A549 treated with Hydrocortisone at 1 μM for 4 hours (cell line): ENCODE measurements around the gene KCNMA1. TPM values are rescaled to one million over a fixed set of nuclear protein-coding genes. Genes with fewer than 3 reads are reported as not detected.

Experiments
- total RNA-seq: library from RNA; stranded (reverse); fragments of 200-300 nt; extraction: Qiagen RNA extraction; gene quantifications from 5 replicates; pipeline ENCODE4 v1.2.3, GENCODE V29; 2022

KCNMA1 gene
- total RNA-seq = 43.5 to 83.8 TPM (median 66.6 TPM) in 5 replicates

DNA sequence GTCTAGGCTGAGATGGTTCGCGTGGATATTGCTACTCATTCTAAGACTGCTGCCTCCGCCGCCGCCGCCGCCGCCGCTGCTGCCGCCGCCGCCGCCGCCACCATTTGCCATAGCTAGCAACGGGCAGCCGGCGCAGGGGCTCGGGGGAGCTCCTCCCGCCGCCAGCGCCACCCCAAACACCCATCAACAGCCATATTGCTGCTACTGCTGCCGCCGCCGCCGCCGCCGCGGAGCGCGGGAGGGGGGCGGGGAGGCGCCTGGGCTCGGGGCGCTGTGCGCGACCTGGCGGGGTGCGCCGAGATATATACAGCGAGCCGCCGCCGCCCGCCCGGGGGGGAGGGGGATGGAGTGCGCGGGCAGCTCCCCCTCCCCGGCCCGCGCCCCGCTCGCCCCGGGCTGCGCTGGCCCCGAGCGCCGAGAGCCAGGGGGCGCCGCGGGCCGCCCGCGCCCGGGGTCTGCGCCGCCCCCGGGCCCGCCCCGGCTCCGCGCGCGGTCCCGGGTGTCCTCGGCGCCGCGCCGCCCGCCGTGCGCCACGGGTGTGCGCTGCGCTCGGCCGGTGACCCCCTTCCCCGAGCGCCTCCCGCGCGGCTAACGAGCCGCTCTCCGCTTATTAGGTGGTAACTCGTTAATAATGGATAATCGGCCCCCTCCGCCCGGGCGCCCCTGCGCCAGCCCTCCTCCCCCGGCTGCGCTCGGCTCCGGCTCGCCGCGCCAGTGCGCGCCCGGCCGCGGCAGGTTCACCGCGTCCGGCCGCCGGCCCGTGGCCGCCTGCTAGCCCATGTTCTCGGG, at the start of gene KCNMA1:
Gene KCNMA1, minus strand, starts transcription at position 277 of the 789 bp plus-strand sequence.

